HCT116 (cell line): Measurements from ENCODE around the gene ERC2. TPM values are rescaled to one million over a fixed set of nuclear protein-coding genes. Genes with fewer than 3 reads are reported as not detected.

Source experiments
- ATAC-seq: fragments of 200-7000 bp; cut with Tn5 transposase; 2 replicates; pipeline ENCODE4 v1.9.1; 2020; ENCODE audit warnings: mild to moderate bottlenecking, moderate library complexity
- BruUV-seq: library from RNA; stranded (reverse); fragments of 400-500 nt; replicated peaks from 2 replicates; lab custom pipeline; 2021; lab: Mats Ljungman, UMichigan
- CTCF ChIA-PET: fragments of 300-600 bp; sonication (Branson Sonifier 250); formaldehyde crosslinking; loops from one replicate; lab custom pipeline; 2021; ENCODE audit warnings: antibody characterized with exemption; lab: Charles Lee
- POLR2A ChIA-PET: fragments of 300-600, 350-600 bp; sonication (Branson Sonifier 250); formaldehyde crosslinking; loops from one replicate; lab custom pipeline; 2021; ENCODE audit warnings: antibody characterized with exemption; lab: Charles Lee
- RAD21 ChIA-PET, 2 experiments: fragments of 300-600 bp; sonication (Branson Sonifier 250); formaldehyde crosslinking; loops; one replicate each; lab custom pipeline; 2023; ENCODE audit warnings: low total read pairs in 2 of 2; ENCODE audit not compliant: uncharacterized antibody in 2 of 2, unreplicated experiment in 2 of 2, low non-redundant PET in 1 of 2; lab: Charles Lee
- DNase-seq: peaks from one replicate; pipeline ENCODE4 v3.0.0-alpha.2; 2010; ENCODE audit warnings: low read depth, low spot score
- H2AFZ ChIP-seq: fragments of 200-600 bp; shearing (Covaris generic), sonication (generic); 2 replicates; pipeline ENCODE4 v1.6.1; 2017; ENCODE audit warnings: low read depth, mixed run types, mixed read lengths, antibody characterized with exemption, low read length; ENCODE audit not compliant: poor library complexity, severe bottlenecking
- H3K27ac ChIP-seq: 2 replicates; pipeline ENCODE4 v1.5.1; 2012; ENCODE audit warnings: low read depth, low read length
- H3K27me3 ChIP-seq: fragments of 200-600 bp; sonication (generic); 2 replicates; pipeline ENCODE4 v1.6.1; 2016; ENCODE audit warnings: mixed run types, low read length, mixed read lengths; ENCODE audit not compliant: insufficient read depth
- H3K36me3 ChIP-seq, 2 experiments: fragments of 200-500 bp in 1 of 2; fragments of 200-600 bp in 1 of 2; sonication (Bioruptor generic) in 1 of 2; sonication (generic) in 1 of 2; 2 replicates each; pipeline versions ENCODE4 v1.5.1 to v1.6.1; 2014 to 2016; ENCODE audit warnings: low read length in 2 of 2, inconsistent platforms in 1 of 2, mixed read lengths in 1 of 2, mixed run types in 1 of 2; ENCODE audit not compliant: insufficient read depth in 2 of 2, control insufficient read depth in 1 of 2
- H3K4me1 ChIP-seq, 2 experiments: fragments of 200-600 bp in 1 of 2; sonication (generic) in 1 of 2; 2 replicates each; pipeline versions ENCODE4 v1.5.1 to v1.6.1; 2012 to 2017; ENCODE audit warnings: low read length in 2 of 2, inconsistent platforms in 1 of 2, mild to moderate bottlenecking in 1 of 2, mixed read lengths in 1 of 2, mixed run types in 1 of 2, moderate library complexity in 1 of 2; ENCODE audit not compliant: insufficient read depth in 2 of 2, control insufficient read depth in 1 of 2
- H3K4me2 ChIP-seq: fragments of 200-600 bp; sonication (generic); 2 replicates; pipeline ENCODE4 v1.6.1; 2017; ENCODE audit warnings: mixed run types, low read length, mixed read lengths
- H3K4me3 ChIP-seq, 2 experiments: fragments of 200-600 bp in 1 of 2; sonication (generic) in 1 of 2; replicated peaks in 1 of 2; 2 replicates each; pipeline ENCODE4 v1.5.1; 2011 to 2016; ENCODE audit warnings: low read length in 2 of 2, control low read depth in 1 of 2, low read depth in 1 of 2, mild to moderate bottlenecking in 1 of 2, mixed read lengths in 1 of 2, mixed run types in 1 of 2
- H3K79me2 ChIP-seq: fragments of 200-600 bp; sonication (generic); 2 replicates; pipeline ENCODE4 v1.6.1; 2017; ENCODE audit warnings: mild to moderate bottlenecking, mixed run types, low read length, moderate library complexity, mixed read lengths; ENCODE audit not compliant: insufficient read depth
- H3K9ac ChIP-seq: fragments of 200-600 bp; sonication (generic); 2 replicates; pipeline ENCODE4 v1.6.1; 2016; ENCODE audit warnings: low read length, mixed read lengths
- H3K9me2 ChIP-seq: fragments of 200-600 bp; sonication (generic), shearing (Covaris generic); 2 replicates; pipeline ENCODE4 v1.6.1; 2017; ENCODE audit warnings: mixed run types, mild to moderate bottlenecking, moderate library complexity; ENCODE audit not compliant: insufficient read depth
- H3K9me3 ChIP-seq, 2 experiments: fragments of 200-500 bp in 1 of 2; fragments of 200-600 bp in 1 of 2; sonication (Bioruptor generic) in 1 of 2; sonication (generic) in 1 of 2; 2 replicates each; pipeline ENCODE4 v1.6.1; 2014 to 2017; ENCODE audit warnings: low read length in 2 of 2, mixed read lengths in 2 of 2, inconsistent platforms in 1 of 2, low read depth in 1 of 2, mild to moderate bottlenecking in 1 of 2, mixed run types in 1 of 2, moderate library complexity in 1 of 2; ENCODE audit not compliant: control insufficient read depth in 1 of 2, insufficient read depth in 1 of 2
- H4K20me1 ChIP-seq: fragments of 200-600 bp; sonication (generic), shearing (Covaris generic); 2 replicates; pipeline ENCODE4 v1.6.1; 2017; ENCODE audit warnings: mixed run types, mild to moderate bottlenecking, moderate library complexity; ENCODE audit not compliant: insufficient read depth
- CBX3 ChIP-seq: IDR thresholded peaks from 2 replicates; pipeline ENCODE4 v1.6.1; 2012; ENCODE audit warnings: low read depth
- CEBPB ChIP-seq: IDR thresholded peaks from 2 replicates; pipeline ENCODE4 v1.6.1; 2012; ENCODE audit warnings: low read depth
- EGR1 ChIP-seq: IDR thresholded peaks from 2 replicates; pipeline ENCODE4 v1.6.1; 2012; ENCODE audit warnings: low read depth
- ELF1 ChIP-seq: IDR thresholded peaks from 2 replicates; pipeline ENCODE4 v1.6.1; 2012; ENCODE audit warnings: low read depth, borderline replicate concordance
- FOSL1 ChIP-seq: IDR thresholded peaks from 2 replicates; pipeline ENCODE4 v1.6.1; 2012; ENCODE audit warnings: low read depth
- POLR2A ChIP-seq: IDR thresholded peaks from 2 replicates; pipeline ENCODE4 v1.7.0; 2011; ENCODE audit warnings: borderline replicate concordance; ENCODE audit not compliant: insufficient read depth, insufficient read length; ENCODE audit errors: extremely low read depth
- YY1 ChIP-seq: IDR thresholded peaks from 2 replicates; pipeline ENCODE4 v1.6.1; 2011; ENCODE audit warnings: low read length, low read depth, moderate library complexity, mild to moderate bottlenecking; ENCODE audit not compliant: insufficient replicate concordance; ENCODE audit errors: extremely low read depth
- ZFX ChIP-seq: fragments of 450-650 bp; IDR thresholded peaks from 2 replicates; pipeline ENCODE4 v1.6.1; 2017
- ZNF274 ChIP-seq: fragments of 200-500 bp; sonication (Bioruptor generic); IDR thresholded peaks from 2 replicates; pipeline ENCODE4 v1.6.1; 2014; ENCODE audit warnings: mild to moderate bottlenecking, low read depth, low read length, inconsistent platforms
- intact Hi-C: fragments of 100-400 bp; cut with micrococcal nuclease; formaldehyde crosslinking; loops from 2 replicates; pipeline ENCODE4 v1.10.0; 2022
- total RNA-seq: library from RNA; stranded (reverse); gene quantifications from one replicate; pipeline ENCODE4 v1.2.1, GENCODE V29; 2021; ENCODE audit not compliant: unreplicated experiment
- TF ChIP-seq, protein P1 (sequence below): IDR thresholded peaks from 2 replicates; pipeline ENCODE4 v1.6.1; 2012
- TF ChIP-seq, protein P2 (sequence below): IDR thresholded peaks from 2 replicates; pipeline ENCODE4 v1.6.1; 2012; ENCODE audit warnings: low read depth

Gene ERC2
- total RNA-seq, 1 experiment from 2014 or later: not detected

DNA sequence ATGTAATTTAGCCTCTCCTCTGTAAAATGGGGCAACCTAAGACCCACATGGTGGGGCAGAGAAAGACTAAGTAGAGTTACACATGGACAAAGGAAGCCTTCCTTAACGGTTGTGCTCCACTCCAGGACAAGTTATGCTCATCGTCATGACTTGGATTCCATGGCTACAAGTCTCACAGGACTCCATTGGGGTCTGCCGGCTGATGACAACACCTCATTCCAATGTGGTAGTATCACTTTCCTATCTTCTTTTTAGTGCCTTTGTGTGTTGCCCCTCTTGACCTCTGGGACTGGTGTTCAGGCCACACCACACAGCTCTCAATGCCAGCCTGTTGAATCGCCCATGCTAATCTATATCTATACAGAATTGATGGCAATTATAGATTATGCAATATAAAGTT lies 799.9 kb downstream of the ERC2 start:
- Histone ChIP-seq H3K27me3 (no peaks in the 10 kb centered on the region), H3K36me3 (no peaks in the 10 kb centered on the region), H2AFZ (no peak overlapping the region), H3K9ac (no peak overlapping the region), H3K9me3 (peaks cover 7 to 8% of the 10 kb centered on the region in 2 experiments; a peak in 2 of 4 replicates), H4K20me1 (no peaks in the 10 kb centered on the region), H3K27ac (no peak overlapping the region), H3K79me2 (no peaks in the 10 kb centered on the region), H3K9me2 (no peaks in the 10 kb centered on the region), H3K4me3 (no peak overlapping the region), H3K4me1 (no peaks in the 10 kb centered on the region), H3K4me2 (no peak overlapping the region)
- RAD21 ChIA-PET: no interaction called here
- CTCF ChIA-PET: no interaction called here
- intact Hi-C loops: no loop called here
- no TSS peak for BruUV-seq
- POLR2A ChIA-PET: no interaction called here
- TF ChIP-seq CBX3 (no peak), FOSL1 (no peak), EGR1 (no peak), ZNF274 (no peak), POLR2A (no peak), CEBPB (no peak), YY1 (no peak), ELF1 (no peak), ZFX (no peak)
- TF ChIP-seq, protein P1, sequence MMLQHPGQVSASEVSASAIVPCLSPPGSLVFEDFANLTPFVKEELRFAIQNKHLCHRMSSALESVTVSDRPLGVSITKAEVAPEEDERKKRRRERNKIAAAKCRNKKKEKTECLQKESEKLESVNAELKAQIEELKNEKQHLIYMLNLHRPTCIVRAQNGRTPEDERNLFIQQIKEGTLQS: no peak
- TF ChIP-seq, protein P2, sequence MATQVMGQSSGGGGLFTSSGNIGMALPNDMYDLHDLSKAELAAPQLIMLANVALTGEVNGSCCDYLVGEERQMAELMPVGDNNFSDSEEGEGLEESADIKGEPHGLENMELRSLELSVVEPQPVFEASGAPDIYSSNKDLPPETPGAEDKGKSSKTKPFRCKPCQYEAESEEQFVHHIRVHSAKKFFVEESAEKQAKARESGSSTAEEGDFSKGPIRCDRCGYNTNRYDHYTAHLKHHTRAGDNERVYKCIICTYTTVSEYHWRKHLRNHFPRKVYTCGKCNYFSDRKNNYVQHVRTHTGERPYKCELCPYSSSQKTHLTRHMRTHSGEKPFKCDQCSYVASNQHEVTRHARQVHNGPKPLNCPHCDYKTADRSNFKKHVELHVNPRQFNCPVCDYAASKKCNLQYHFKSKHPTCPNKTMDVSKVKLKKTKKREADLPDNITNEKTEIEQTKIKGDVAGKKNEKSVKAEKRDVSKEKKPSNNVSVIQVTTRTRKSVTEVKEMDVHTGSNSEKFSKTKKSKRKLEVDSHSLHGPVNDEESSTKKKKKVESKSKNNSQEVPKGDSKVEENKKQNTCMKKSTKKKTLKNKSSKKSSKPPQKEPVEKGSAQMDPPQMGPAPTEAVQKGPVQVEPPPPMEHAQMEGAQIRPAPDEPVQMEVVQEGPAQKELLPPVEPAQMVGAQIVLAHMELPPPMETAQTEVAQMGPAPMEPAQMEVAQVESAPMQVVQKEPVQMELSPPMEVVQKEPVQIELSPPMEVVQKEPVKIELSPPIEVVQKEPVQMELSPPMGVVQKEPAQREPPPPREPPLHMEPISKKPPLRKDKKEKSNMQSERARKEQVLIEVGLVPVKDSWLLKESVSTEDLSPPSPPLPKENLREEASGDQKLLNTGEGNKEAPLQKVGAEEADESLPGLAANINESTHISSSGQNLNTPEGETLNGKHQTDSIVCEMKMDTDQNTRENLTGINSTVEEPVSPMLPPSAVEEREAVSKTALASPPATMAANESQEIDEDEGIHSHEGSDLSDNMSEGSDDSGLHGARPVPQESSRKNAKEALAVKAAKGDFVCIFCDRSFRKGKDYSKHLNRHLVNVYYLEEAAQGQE: no peak
- DNase-seq (no peak), ATAC-seq (no peak)
